ENCODE results near the gene GTF3C5.

- TF ChIP-seq CTCF (IDR thresholded peaks at IDR 0.05) (no peak), POLR2A (IDR thresholded peaks at IDR 0.05) (no peak), POLR2AphosphoS5 (IDR thresholded peaks at IDR 0.05) (no peak), EP300 (IDR thresholded peaks at IDR 0.05) (no peak)
These were observed 25.1 kb downstream of the GTF3C5 start for GRCh38 chr9:133055788-133056420.
